PFSK-1 (cell line): ENCODE results near the gene SH2D7.

Experiments used
- FOXP2 ChIP-seq: optimal IDR thresholded peaks from 2 replicates; pipeline ENCODE3; 2011; ENCODE audit warnings: borderline replicate concordance, control low read depth, inconsistent platforms; ENCODE audit not compliant: insufficient read depth; ENCODE audit errors: extremely low read length, extremely low read depth
- POLR2AphosphoS5 ChIP-seq: IDR thresholded peaks from 2 replicates; pipeline ENCODE4 v1.6.1; 2012; ENCODE audit warnings: low read depth, mild to moderate bottlenecking, control low read depth, low read length, moderate library complexity
- SIN3A ChIP-seq: IDR thresholded peaks from 2 replicates; pipeline ENCODE4 v1.6.1; 2012; ENCODE audit warnings: mild to moderate bottlenecking, low read length, moderate library complexity, borderline replicate concordance; ENCODE audit not compliant: insufficient read depth
- TAF1 ChIP-seq: IDR thresholded peaks from 2 replicates; pipeline ENCODE4 v1.6.1; 2012; ENCODE audit warnings: low read length, control low read depth, borderline replicate concordance; ENCODE audit not compliant: insufficient read depth
- TF ChIP-seq, protein P1 (sequence below), 2 experiments: IDR thresholded peaks; 2 replicates each; pipeline versions ENCODE4 v1.6.1 to v1.8.0; 2011 to 2012; ENCODE audit warnings: low read depth in 2 of 2, low read length in 2 of 2, control low read depth in 1 of 2, inconsistent platforms in 1 of 2, mild to moderate bottlenecking in 1 of 2, moderate library complexity in 1 of 2; ENCODE audit not compliant: insufficient read depth in 1 of 2

SH2D7 gene

GRCh38 chr15:78059110-78059839 lies 33.1 kb upstream of the SH2D7 start:
- TF ChIP-seq FOXP2 (no peak), SIN3A (no peak), TAF1 (no peak), POLR2AphosphoS5 (no peak)
- TF ChIP-seq, protein P1, sequence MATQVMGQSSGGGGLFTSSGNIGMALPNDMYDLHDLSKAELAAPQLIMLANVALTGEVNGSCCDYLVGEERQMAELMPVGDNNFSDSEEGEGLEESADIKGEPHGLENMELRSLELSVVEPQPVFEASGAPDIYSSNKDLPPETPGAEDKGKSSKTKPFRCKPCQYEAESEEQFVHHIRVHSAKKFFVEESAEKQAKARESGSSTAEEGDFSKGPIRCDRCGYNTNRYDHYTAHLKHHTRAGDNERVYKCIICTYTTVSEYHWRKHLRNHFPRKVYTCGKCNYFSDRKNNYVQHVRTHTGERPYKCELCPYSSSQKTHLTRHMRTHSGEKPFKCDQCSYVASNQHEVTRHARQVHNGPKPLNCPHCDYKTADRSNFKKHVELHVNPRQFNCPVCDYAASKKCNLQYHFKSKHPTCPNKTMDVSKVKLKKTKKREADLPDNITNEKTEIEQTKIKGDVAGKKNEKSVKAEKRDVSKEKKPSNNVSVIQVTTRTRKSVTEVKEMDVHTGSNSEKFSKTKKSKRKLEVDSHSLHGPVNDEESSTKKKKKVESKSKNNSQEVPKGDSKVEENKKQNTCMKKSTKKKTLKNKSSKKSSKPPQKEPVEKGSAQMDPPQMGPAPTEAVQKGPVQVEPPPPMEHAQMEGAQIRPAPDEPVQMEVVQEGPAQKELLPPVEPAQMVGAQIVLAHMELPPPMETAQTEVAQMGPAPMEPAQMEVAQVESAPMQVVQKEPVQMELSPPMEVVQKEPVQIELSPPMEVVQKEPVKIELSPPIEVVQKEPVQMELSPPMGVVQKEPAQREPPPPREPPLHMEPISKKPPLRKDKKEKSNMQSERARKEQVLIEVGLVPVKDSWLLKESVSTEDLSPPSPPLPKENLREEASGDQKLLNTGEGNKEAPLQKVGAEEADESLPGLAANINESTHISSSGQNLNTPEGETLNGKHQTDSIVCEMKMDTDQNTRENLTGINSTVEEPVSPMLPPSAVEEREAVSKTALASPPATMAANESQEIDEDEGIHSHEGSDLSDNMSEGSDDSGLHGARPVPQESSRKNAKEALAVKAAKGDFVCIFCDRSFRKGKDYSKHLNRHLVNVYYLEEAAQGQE (IDR thresholded peaks at IDR 0.05; ENCODE audit: insufficient read depth in 1 of 2, low read depth in 2 of 2, low read length in 2 of 2): no peak

DNA sequence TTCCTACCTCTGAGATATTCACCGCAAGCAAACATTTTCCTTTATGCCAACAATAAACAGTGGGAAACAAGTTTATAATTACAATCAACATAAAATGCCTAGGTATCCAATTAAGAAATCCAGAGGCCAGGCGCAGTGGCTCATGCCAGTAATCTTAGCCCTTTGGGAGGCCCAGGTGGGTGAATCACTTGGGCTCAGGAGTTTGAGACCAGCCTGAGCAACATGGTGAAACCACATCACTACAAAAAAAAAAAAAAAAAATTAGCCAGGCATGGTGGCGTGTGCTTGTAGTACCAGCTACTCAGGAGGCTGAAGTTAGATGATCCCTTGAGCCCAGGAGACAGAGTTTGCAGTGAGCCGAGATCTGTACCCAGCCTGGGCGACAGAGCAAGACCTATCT lies 32.1 kb upstream of the SH2D7 start:
- TF ChIP-seq, protein P1 (IDR thresholded peaks at IDR 0.05; ENCODE audit: insufficient read depth in 1 of 2, low read depth in 2 of 2, low read length in 2 of 2): no peak

GRCh38 chr15:78061963-78062427 lies 30.4 kb upstream of the SH2D7 start:
- TF ChIP-seq FOXP2 (no peak), TAF1 (no peak), SIN3A (no peak), POLR2AphosphoS5 (no peak)
- TF ChIP-seq, protein P1 (IDR thresholded peaks at IDR 0.05; ENCODE audit: insufficient read depth in 1 of 2, low read depth in 2 of 2, low read length in 2 of 2): no peak

GRCh38 chr15:78063217-78063616 lies 29.1 kb upstream of the SH2D7 start:
- no peak for TF ChIP-seq SIN3A
- TF ChIP-seq, protein P1 (IDR thresholded peaks at IDR 0.05; ENCODE audit: insufficient read depth in 1 of 2, low read depth in 2 of 2, low read length in 2 of 2): no peak
- TF ChIP-seq FOXP2: no peak
- no peak for TF ChIP-seq TAF1
- TF ChIP-seq POLR2AphosphoS5: no peak

DNA sequence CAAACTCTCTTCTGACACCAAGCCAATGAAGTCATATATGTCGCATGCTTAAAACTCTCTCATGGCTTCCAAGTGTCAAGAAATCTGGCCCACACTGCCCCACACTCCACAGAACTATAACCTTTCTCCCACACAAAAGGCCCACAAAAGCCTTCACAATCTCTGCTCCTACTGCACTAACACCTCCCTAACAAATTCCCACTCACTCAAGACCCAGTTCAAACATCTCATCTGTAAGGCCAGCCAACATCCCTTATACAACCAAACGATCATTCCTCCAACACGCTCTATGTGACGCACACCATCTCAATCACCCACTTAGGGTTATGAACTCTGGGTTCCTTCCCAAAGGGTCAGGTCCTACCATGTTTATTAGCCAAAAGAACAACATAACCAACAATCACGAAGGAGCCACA lies 28.4 kb upstream of the SH2D7 start:
- TF ChIP-seq, protein P1 (IDR thresholded peaks at IDR 0.05; ENCODE audit: insufficient read depth in 1 of 2, low read depth in 2 of 2, low read length in 2 of 2): no peak
- no peak for TF ChIP-seq SIN3A
- no peak for TF ChIP-seq POLR2AphosphoS5
- no peak for TF ChIP-seq FOXP2
- no peak for TF ChIP-seq TAF1
